AG09309 (cell line): Measurements from ENCODE around the gene NEU1.

ENCODE experiments used
- DNase-seq: peaks from one replicate; pipeline ENCODE4 v3.0.0-alpha.2; 2010; ENCODE audit warnings: low read depth
- H3K4me3 ChIP-seq: 2 replicates; pipeline ENCODE4 v1.5.1; 2011; ENCODE audit warnings: mild to moderate bottlenecking, low read depth, low read length, moderate library complexity; ENCODE audit not compliant: control insufficient read depth
- CTCF ChIP-seq: IDR thresholded peaks from 2 replicates; pipeline ENCODE4 v1.5.1; 2011; ENCODE audit warnings: mild to moderate bottlenecking, low read depth, low read length, inconsistent platforms; ENCODE audit not compliant: insufficient read depth, control insufficient read depth; ENCODE audit errors: missing control alignments

The NEU1 gene

DNA sequence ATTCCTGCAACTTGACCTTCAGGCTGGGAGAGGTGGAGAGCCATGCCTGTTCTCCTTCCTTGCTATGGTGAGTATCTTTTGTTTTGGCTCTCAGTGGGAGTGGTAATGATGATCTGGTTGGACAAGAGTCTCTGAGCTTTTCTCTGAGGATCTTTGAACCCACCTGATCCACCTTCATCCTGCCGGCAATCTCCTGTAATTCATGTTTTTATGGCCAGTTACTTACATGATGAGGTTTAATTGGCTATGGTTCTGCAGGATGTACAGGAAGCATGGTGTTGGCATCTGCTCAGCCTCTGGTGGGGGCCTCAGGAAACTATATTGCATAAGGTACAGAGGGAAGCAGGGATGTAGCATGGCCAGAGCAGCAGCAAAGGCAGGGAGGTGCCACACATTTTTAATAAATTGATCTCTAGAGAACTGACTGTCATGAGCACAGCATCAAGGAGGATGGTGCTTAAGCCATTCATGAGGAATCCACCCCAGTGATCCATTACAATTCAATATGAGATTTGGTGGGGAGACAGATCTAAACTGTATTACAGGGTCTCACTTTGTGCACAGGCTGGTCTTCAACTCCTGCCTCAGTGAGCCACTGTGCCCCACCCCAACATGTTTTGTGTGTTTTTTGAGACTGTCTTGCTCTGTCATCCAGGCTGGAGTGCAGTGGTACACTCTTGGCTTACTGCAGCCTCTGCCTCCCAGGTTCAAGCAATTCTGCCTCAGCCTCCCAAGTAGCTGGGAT, 25.1 kb downstream of the NEU1 start:
- TF ChIP-seq CTCF, result no peak
- no peak for DNase-seq
- H3K4me3 ChIP-seq, result peak overlapping the region; percentile 100

DNA sequence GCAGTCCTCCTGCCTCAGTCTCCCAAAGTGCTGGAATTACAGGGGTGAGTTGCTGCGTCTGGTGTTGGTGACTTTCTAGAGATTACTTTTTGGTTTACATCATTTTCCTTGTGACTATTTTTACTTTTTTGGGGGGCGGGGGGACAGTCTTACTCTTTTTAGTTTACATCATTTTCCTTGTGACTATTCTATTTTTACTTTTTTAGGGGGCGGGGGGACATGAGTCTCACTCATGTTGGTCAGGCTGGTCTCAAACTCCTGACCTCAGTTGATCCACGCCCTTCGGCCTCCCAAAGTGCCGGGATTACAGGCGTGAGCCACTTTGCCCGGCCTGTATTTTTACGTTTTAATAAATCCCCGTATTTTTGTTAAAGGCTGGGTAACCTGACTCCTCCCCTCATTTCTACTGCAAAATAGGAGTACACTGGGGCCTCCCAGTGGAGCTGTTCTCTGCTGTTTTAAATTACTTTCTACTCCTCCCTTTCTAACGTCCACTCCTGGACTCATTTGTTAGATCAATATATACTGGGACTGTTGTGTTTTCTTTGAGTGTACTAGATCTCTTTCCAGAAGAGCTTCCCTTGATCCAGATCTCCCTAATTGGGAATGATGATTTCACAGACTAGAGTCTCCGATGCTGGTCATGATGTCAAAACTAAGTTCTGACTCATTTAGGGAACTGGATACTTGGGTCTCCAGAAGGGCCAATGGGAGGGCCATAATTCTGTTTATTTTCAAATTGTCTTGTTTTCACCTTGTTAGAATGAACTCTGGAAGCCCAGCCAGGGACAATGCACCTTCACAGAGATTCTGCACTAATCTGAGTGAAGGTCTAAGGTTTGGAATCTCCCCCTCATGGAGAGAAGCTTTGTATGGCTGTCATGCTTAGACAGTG, 25.9 kb downstream of the NEU1 start:
- no peak for TF ChIP-seq CTCF

DNA sequence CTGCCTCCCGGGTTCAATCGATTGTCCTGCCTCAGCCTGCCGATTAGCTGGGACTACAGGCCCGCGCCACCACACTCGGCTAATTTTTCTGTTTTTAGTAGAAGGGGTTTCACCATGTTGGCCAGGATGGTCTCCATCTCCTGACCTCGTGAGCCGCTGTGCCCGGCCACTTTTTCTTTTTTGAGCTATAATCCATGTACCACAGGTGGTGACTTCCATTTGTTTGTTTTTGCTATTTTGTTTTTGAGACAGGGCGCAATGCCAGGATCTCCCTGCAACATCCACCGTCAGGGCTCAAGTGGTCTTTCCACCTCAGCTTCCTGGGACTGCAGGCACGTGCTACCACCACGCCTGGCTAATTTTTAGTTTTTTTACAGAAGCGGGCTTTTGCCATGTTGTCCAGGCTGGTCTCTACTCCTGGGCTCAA, 26.6 kb downstream of the NEU1 start:
- DNase-seq, result no peak

More for the DNA sequence above, 25.9 kb downstream of the NEU1 start:
- peak overlapping the region; percentile 100 for H3K4me3 ChIP-seq
- no peak for DNase-seq

DNA sequence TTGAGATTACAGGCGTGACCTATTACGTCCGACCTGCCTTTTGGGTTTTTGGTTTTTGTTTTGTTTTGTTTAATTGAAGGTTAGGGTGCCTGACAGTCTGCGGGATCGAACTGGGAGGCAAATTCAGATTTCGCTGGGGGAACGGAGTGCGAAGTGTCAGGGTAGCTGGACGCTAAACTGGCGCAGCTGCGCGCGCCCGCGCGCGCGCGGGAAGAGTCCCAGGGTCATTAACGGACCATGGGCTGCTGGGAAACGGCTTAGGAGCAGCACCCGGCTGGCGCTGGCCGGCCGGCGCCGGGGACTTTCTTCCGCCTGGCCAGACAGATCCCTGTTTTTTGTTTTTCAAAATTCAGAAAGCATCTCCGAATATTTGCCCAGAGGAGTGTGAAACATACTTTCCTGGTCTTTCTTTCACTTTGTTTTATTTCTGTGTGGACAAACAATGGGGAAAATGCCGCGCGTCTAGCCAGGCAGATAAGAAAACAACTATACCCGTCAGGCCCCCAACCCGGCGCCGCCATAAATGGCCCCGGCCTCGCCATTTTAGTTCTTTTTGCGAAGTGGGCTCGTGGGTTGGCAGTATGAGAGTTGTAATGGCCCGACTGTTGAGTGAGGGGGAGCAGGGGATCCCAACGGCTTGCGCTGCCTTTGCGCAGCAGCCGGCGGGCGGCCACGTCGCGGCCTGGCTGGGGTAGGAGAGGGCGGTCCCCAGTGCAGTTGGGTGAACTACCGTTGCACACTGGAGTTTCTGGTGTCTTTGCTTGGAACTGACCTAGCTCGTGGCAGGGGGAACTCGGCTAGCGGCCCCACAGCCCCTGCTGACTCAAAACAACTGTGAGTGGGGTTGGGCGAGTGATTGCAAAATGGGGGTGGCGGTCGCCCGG, 28.0 kb downstream of the NEU1 start:
- no peak for TF ChIP-seq CTCF
- H3K4me3 ChIP-seq, result peak overlapping the region; percentile 100
- DNase-seq, result no peak

More for the DNA sequence above, 26.6 kb downstream of the NEU1 start:
- H3K4me3 ChIP-seq, result peak overlapping the region; percentile 100
- no peak for TF ChIP-seq CTCF

GRCh38 chr6:31831350-31832215, 31.0 kb downstream of the NEU1 start:
- DNase-seq, result no peak
- TF ChIP-seq CTCF, result no peak

More at GRCh38 chr6:31831350-31832215, 31.0 kb downstream of the NEU1 start:
- peak overlapping the region; percentile 85 for H3K4me3 ChIP-seq
